Stimulated activated CD4-positive, alpha-beta T cell treated with anti-CD3 and anti-CD28 coated beads, TNF-alpha, amount 100 ng/mL, for 48 hours (primary cell): ENCODE results near the gene CA10.

Source experiments
- DNase-seq, 3 donors: peaks; one replicate each; pipeline ENCODE4 v3.0.0-alpha.2; 2020; ENCODE audit warnings: low read depth in 3 of 3

Gene CA10

DNA sequence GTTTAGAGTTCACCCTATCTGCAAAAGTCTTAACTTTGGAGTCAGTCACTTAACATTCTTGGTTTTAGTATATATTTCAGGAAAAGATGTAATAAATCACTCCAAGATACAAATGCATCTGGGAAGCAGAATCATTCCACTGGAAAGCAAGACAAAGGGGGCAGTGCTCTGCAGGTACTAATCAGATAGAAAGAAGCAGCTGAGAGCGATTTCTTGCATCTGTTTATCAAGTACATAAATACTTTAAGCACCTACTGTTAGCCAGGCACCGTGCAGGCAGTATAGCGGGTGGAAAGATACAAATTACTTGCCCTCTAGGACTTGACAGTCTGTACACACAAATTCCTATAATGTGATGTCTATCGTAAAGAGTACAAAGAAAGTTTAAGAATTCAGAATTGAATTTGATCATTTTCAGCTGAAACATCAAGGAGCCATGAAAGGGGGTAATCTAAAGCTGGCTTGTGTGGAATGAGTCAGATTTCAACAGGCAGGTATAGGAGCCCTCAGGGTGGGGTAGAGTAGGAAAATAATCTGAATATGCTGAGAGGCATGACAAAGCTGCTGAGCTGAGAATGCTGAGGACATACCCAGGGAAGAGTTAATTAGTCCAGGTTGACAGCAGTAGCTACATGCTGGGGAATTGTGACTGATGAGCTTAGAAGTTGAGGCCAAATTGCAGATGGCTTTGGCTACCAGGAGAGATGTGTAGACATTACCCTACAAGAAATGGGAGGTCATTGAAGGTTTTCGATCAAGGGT, 110.2 kb downstream of the CA10 start:
- no peak for DNase-seq

DNA sequence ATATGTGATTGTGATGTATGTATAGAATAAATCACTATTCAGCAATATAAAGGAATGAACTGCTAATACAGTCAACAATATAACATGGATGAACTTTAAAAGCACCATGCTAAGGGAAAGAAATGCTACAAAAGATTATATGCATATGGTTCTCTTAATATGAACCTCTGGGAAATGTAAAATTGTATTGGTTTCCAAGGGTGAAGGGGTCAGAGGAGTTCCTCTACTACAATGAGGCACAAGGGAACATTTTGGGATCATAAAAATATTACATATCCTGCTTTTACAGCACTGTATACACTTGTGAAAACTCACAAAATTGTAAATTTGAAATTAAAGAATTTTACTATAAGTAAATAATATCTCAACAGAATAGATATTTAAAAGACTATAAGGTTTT, 111.4 kb downstream of the CA10 start:
- no peak for DNase-seq

DNA sequence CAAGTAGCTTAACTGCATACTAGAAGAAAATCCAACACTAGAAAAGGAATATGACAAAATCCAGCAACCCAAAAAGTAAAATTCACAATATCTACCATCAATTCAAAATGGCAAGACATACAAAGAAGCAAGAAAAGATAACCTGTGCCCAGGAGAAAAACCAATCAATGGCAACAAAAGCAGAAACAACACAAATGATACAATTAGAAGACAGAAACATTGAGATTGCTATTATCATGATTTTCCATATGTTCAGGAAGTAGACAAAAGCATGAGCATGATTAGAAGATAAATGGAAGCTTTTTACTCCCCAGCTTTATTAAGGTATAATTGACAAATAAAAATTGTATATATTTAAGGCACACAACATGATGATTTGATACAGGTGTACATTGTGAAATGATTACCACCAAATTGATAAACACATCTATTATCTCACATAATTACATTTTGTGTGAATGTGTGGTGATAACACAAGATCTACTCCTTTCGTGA, 117.3 kb downstream of the CA10 start:
- DNase-seq: no peak

DNA sequence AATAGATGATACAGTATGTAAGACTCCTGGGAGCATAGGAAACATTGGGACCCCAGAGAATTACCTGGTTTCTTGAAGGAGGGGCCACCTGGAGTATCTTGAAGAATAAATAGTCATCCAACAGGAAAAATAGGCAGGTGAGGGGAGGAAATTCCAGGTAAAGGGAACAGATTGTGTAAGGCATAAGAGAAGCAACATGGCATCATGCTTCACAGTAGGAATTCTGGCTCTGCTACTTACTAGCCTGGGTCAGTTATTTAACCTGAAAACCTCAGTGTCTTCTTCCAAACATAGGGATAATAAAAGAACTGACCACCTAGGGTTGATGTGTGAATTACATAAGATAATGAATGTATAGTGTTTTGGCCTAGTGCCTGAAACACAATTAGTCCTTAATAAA, 122.1 kb downstream of the CA10 start:
- DNase-seq: no peak

DNA sequence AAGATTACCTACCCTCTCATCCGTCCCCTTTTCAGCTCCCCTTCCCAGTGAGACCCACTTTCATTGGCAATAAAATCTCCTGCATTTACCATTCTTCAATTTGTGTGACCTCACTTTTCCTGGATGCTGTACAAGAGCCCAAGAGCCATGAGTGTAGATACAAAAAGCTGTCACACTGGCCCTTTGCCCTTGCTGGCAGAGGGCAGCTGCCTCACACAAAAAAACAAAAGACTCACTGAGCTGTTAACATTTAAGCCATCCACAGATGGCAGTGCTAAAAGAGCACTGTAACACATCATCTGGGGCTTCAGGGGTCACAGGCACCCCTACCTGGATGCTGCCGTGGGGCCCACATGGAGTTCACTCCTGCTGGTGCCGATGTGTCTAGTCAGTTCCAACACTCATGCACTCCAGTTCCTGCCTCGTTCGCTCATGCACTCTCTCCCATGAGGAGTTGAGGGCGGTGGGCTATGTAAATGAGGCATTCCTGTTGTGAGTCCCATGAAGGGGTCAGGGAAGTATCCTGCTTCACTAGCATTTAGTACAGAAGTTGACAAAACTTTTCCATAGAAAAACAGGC, 123.1 kb downstream of the CA10 start:
- no peak for DNase-seq

DNA sequence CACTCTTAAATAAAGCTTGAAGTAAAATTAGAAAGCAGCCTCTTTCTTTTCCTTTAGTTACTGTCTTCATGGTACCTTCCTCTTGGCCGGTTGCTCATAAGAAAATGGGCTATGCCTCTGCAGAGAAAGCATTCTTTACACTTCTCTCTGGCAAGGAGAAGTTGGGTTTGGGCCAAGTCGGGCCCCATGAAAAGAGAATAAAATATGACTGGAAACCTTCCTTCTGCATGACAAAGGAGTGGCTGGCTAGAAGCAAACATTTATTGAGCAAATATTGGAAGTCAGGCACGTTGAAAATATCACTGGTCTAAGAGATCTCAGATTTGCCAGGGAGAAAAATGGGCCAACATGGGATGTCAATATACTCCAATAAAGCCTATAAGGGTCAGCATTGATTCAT, 126.1 kb downstream of the CA10 start:
- DNase-seq: no peak

DNA sequence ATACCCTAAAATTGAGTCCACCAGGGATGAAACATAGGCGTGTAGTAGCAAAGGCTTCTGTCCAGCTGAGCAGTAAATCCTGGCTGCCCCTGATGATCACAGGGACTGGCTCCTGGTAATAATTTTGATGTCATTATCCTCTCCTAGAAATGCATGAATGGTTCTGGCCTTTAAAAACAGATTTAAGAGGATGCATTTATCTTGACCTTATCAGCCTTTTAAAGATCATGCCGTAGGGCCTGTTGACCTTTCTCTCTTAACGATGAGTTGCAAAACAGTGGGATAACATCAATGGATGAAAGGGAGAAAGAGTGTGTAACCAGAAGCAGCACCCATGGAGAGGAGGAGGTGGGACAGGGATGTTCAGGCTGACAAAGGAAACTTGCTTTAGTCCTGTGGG, 128.5 kb downstream of the CA10 start:
- no peak for DNase-seq

DNA sequence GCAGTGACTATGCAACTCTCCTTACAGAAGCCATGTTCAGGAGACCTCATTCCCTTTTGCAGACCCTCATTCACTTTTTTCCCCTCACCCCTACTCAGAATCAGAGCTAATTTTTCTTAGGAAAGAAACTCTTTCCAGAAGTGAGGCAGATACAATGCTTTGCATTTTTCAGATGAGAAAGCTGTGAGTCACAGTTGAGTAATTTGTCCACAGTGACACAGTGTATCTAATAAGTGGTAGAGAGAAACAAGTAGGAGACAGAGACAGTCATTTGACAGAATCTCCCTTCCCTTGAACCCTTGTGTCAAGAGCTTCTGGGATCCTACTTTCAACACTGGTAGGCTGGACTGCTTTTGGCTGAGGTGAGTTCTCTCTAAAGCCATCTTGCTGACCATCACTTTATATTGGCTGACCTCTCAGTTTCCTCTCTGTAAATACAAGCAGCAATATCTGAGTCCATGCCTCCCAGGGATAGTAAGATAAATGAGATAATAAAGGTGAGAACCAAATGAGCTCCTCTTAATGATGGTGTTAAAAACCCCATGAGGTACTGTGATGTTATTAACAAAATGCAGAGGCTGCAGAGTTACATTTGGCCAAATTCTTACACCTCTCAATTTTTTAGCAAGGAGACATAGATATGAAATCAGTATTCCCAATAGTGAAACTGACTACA, 130.8 kb downstream of the CA10 start:
- DNase-seq: no peak

DNA sequence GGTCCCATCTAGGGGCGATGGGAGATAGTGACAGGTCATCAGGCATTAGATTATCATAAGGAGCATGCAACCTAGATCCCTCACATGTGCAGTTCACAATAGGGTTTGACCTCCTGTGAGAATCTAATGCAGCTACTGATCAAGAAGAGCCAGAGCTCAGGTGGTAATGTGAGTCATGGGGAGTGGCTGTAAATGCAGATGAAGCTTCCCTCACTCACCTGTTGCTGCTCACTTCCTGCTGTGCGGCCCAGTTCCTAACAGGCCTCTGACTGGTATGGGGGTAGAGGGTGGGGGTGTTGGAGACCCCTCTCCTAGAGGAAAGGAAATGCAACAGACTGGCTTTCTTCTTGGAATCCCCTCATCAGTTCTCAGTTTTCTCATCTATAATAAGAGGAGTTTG, 131.4 kb downstream of the CA10 start:
- no peak for DNase-seq

DNA sequence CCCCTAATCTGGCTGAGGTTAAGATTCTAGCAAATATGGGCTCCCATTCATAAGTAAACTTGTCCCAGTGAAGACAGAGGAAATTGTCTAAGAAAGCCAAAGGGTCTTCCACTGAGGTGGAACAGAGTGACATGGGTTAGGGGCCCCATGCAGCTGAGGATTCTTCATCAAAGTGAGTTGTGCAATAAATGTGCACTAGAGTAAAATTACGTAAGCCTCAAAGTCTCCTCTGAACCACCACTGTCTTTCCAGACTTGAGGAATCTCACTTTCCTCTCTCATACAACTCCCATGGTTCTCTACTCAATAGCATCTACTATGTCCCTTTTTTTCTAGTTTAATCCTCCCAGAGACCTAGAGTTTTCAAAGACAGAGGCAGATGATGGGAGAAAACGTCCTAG, 132.4 kb downstream of the CA10 start:
- no peak for DNase-seq

DNA sequence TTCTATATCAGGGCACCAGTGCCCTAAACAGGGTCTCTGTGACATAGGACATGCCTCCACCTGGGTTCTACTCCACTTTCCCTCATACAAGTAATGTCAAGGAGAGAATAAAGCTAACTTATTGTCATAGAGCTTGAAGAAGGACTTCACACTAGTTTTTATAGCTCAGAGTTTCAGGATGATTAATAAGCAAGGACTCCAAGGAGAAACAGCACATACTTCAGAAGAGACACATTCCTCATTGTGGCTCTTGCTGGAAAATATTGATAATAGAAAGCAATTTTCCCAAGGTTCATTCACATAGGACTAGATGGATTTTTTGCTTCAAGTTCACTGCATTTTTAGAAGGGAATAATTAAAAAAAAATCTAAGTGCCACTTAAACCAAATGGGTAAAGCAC, 133.3 kb downstream of the CA10 start:
- DNase-seq: no peak

DNA sequence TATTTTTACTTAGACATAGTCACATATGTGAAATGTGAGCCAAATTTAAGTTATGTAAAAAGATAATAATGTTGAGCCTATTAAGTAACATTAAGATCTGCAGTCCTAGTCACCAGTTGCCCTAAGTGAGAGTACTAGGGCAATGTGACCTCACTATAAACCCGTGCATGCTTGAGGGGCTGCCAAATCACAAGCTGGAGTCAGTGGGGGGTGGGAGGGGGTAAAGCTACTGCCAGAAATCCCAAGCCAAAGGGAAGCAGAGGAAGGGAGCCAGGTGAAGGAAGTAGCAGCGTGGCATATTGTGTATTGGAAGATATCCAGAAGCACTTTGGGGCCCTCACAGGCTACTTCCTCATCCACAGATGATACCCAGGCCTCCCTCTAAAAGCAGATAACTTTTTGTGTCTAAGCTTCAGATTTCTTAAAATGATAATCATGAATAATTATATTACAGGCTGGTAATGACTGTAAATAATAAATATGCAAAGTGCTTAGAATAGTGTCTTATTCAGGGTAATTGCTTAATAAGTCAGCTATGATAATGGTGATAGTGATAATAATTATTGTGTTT, 134.1 kb downstream of the CA10 start:
- DNase-seq: no peak

DNA sequence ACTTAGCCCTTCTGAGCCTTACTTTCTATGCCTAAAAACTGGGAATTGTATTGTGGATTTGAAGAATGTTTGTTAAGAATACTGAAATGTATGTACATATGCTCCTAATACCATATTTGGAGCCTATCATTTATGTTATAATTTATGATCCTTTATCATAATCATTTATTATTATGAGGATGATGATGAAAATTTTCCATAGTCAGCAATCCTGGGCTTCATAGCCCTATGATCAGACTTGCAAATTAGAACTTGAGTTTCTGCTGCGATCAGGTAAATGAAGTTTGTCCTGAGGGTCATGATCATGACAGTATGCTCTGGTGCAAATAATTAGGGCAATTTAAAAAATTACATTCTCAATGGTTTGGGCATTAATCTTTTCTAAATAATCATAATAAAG, 147.4 kb downstream of the CA10 start:
- DNase-seq: no peak

DNA sequence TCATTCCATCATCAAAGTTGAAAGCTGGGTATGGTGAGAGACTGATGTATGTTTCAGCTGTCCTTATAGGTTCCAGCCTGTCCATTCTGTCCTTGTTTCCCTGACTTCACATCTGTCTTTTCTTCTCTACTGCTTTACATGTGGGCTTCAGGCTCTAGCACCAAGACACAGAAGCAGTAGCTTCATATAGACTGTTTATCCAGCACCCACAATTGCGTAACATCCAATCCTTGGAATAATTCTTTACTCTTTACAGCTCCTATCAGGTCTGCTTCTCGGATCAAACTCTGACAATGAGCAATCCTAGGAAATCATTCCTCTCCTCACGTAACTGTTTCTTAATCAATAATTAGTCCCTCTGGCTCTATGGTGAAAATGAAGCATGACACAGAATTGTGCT, 158.9 kb downstream of the CA10 start:
- no peak for DNase-seq

DNA sequence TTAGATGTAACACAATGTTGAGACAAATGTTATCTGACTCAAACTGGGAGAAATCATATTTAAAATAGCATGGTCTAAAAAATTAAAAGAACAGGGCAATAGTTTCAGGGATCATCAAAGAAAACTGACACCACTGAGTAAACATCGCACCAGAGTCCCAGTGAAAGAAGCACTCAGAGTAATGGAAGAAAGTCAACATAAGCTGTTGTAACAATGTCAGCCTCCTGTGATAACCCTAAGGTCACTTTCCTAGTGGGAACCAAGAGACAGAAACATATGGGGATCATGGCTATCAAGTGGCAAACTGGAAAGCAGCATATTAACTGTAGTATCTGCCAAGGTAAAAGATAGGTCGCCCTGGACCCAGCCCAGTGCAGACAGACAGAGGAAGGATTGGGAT, 160.8 kb downstream of the CA10 start:
- no peak for DNase-seq

DNA sequence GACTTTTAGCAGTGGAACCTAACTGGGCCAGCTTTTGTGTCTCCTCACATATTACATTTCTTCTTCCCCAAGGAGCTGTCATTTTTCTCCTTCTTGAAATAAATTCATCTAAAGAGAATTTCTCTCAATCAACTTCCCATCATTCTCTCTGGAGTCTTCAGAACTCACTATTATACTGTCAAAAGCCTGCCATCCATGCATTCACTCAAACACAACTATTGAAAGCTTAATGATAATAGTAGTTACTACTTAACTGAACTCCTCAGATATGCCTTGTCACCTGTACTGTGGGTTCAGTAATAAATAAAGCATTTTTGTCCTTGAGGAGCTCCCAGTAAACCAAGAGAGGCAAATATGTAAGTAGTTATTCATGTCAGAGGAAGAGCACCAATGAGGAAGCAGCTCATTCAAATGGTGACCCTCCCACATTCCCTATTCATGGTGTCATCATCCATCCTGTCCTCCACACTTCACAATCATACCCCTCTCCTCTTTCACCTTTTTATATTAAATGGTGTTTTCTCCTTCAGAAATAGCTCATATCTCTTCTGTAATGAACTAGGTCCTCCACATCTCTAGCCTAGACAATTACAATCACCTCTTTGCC, 162.6 kb downstream of the CA10 start:
- DNase-seq: no peak

DNA sequence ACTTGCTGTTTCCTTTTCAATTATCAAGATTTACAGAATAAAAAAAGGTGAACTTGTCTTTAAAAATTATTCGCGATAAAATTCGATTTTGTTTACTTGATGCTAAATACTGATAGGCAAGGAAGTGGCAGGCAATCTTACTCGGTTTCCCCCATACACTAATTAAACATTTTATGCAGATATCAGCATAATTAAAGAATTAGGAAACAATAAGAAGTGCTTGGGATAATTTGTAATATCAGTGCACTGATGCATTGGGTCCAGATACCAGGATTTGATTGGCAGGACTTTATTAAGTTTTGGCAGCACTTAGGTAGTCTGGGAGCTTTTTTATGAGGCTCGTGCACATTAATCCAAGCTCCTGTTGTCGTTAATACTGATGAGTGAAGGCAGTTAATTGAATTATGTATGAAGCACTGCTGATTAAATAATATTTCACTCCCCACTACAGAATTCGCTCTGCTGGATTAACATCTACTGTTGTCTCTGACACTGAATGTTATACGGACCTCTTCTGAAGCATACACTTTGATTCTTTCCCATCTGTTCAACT, 165.6 kb downstream of the CA10 start:
- DNase-seq: no peak

DNA sequence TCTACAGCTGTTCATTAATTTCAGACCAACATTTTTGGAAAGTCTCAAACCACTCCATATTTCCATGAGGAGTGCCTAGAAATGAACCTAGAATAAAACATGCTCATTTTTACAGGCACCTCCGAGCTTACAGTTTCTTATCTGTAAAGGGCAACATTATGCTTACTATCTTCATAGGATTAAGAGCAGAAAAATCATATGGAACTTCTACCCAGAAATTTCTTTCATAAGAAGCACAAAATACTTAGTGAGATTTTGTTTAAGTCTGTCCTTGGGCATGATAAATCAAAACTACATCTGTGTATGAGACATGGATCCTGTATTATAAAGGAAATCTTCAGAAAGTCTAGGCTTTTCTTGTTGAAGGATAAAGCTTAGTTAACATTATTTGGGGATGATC, 187.4 kb downstream of the CA10 start:
- no peak for DNase-seq

DNA sequence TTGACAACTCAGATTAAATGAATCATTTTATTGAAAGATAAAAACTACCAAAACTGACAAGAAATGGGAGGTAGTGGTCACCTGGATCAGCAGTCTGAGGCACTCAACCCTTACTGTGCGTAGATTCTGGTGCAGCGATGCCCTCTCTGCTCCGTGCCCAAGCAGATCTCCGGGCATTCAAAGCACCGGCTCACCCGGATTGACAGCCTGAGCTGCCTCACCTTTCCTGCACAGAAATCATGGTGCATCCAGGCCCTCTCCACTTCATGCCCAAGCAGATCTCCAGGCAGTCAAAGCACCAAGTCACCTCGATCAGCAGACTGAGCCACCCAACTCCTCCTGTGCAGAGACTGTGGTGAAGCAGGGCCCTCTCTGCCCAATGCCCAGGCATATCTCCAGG, 196.8 kb downstream of the CA10 start:
- no peak for DNase-seq

DNA sequence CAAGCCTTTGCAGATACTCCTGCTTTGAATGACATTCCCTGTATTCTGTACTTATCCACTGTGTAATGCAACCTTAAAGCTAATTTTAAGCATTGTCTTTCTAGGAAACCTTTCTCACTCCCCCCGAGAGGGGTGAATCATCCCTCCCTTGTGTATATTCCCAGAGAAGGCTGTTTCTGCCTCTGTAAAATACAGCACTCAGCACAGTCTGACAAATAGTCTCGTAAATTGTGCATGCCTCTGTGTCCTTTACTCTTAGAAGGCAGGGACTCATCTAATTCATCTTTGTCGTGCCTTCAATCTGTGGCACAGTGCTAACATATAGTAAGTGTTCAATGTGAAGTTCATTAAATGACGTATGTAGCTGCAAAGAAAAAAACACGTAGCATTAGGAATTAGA, 200.7 kb downstream of the CA10 start:
- no peak for DNase-seq

DNA sequence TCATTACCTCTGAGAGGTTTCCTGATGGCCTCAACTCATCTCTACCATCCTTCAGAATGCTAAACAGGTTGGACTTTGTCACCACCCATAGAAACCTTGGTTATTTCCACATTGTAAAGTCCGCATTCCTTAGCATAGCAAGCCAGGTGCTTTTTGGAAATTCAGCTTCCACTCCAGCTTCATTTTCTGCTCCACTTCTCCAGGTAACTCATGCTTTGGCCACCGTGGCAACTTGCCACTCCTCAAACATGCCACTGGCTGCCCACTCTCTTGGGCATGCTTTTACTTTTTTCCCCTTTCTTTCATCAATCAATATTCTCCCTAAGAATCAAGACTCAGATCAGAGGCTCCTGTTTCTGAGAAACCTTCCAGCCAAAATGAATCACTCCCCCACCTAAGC, 203.3 kb downstream of the CA10 start:
- DNase-seq: no peak

DNA sequence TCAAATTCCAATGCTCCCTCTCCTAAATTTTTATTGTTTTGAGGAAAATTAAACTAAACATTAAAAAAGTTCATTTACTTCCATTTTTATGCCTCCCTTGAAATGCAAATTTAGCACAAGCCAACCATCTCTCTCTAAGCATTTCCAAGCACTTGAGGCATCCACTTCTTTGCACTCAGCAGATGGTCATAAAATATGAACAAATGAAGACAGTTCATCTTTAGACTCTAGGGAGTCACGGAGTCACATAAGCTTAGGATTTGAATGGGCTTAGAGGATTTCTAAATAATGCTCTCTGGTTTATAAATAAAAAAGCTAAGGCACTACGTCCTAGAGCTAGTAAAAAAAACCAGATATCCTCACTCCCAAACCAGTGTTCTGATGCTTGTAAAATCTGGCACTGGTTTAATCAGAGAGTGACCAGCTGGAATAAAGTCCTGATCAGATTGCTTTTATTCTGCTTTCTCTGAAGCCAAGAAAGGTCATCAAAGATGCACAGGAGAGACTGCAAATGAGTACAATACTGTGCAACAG, 204.2 kb downstream of the CA10 start:
- DNase-seq: no peak
